ENCODE measurements around the gene HASPIN. TPM values are rescaled to one million over a fixed set of nuclear protein-coding genes. Genes with fewer than 3 reads are reported as not detected.

The HASPIN gene
- total and polyA plus RNA-seq, 12 donors, result 0.12 to 1.5 (median 0.25) TPM; not detected in 1

- Histone ChIP-seq H3K4me1 (no peaks in the 10 kb centered on the region), H3K27me3 (no peaks in the 10 kb centered on the region), H3K27ac (no peak overlapping the region), H3K36me3 (no peaks in the 10 kb centered on the region), H3K9me3 (no peaks in the 10 kb centered on the region), H3K4me3 (no peak overlapping the region)
- intact Hi-C loops (cut with DNase I), result loop anchor here in 1 of 10 donors (10.0 kb wide), 1 partner anchor 261 kb away; no protein-coding TSS in a partner anchor
- ATAC-seq, result no peak
- DNase-seq, result no peak
- no peak for TF ChIP-seq CTCF (IDR thresholded peaks at IDR 0.05)
- 63 to 76% methylated on average over 3 of the region's 3 CpGs for WGBS, 2 donors
Measured at GRCh38 chr17:3744014-3744413, 20.3 kb downstream of the HASPIN start.

GRCh38 chr17:3745071-3745470, 21.4 kb downstream of the HASPIN start:
- intact Hi-C loops (cut with DNase I), result loop anchor here in 1 of 10 donors (10.0 kb wide), 1 partner anchor 260 kb away; no protein-coding TSS in a partner anchor
- no peak for ATAC-seq
- TF ChIP-seq CTCF (IDR thresholded peaks at IDR 0.05), result no peak
- 78 to 79% methylated on average over 10 of the region's 10 CpGs for WGBS, 2 donors
- Histone ChIP-seq H3K27me3 (peaks cover 0 to 4% (median 0%) of the 10 kb centered on the region in 7 donors), H3K36me3 (no peaks in the 10 kb centered on the region), H3K27ac (no peak overlapping the region), H3K9me3 (no peaks in the 10 kb centered on the region), H3K4me1 (peaks cover 0 to 5% (median 0%) of the 10 kb centered on the region in 9 donors), H3K4me3 (no peak overlapping the region)
- no peak for DNase-seq

GRCh38 chr17:3747805-3748204, 24.1 kb downstream of the HASPIN start:
- DNase-seq (no peak), ATAC-seq (no peak)
- Histone ChIP-seq H3K36me3 (no peaks in the 10 kb centered on the region), H3K27ac (no peak overlapping the region), H3K27me3 (peaks cover 0 to 20% (median 0%) of the 10 kb centered on the region in 7 donors), H3K4me3 (no peak overlapping the region), H3K4me1 (peaks cover 0 to 7% (median 0%) of the 10 kb centered on the region in 9 donors), H3K9me3 (no peaks in the 10 kb centered on the region)
- no peak for TF ChIP-seq CTCF (IDR thresholded peaks at IDR 0.05)
- 88 to 93% methylated on average over 9 of the region's 9 CpGs for WGBS, 2 donors
- intact Hi-C loops (cut with DNase I), result loop anchor here in 1 of 10 donors (10.0 kb wide), 1 partner anchor 257 kb away; no protein-coding TSS in a partner anchor

GRCh38 chr17:3748576-3748975, 24.9 kb downstream of the HASPIN start:
- peaks cover 0 to 27% (median 0%) of the 10 kb centered on the region in 7 donors for H3K27me3 ChIP-seq
- DNase-seq (no peak), ATAC-seq (no peak)
- H3K9me3 ChIP-seq, result no peaks in the 10 kb centered on the region
- intact Hi-C loops (cut with DNase I), result loop anchor here in 1 of 10 donors (10.0 kb wide), 1 partner anchor 256 kb away; no protein-coding TSS in a partner anchor
- no peak overlapping the region for H3K27ac ChIP-seq
- no peaks in the 10 kb centered on the region for H3K36me3 ChIP-seq
- H3K4me3 ChIP-seq, result no peak overlapping the region
- 84 to 86% methylated on average over 7 of the region's 7 CpGs for WGBS, 2 donors
- peaks cover 0 to 7% (median 0%) of the 10 kb centered on the region in 9 donors for H3K4me1 ChIP-seq
- no peak for TF ChIP-seq CTCF (IDR thresholded peaks at IDR 0.05)
